ENCODE results near the gene PKM.

Gene PKM

GRCh38 chr15:72229947-72230196 is 1.1 kb downstream of the PKM start:
- TF ChIP-seq EZH2 (optimal IDR thresholded peaks at IDR 0.05; ENCODE audit: low read depth, low read length) (no peak), EZH2phosphoT487 (IDR thresholded peaks at IDR 0.05; ENCODE audit: low read length) (no peak), CTCF (IDR thresholded peaks at IDR 0.05; ENCODE audit: low read length) (no peak)
- no peaks in the 10 kb centered on the region for H3K36me3 ChIP-seq (replicated peaks; ENCODE audit: insufficient read depth, low read length)
- H3K9me2 ChIP-seq (replicated peaks; ENCODE audit: insufficient read depth, low read length), result no peaks in the 10 kb centered on the region
- H3F3A ChIP-seq (ENCODE audit: insufficient read depth, low read length), result peaks cover 22% of the 10 kb centered on the region
- DNase-seq, result no peak
- H3K27me3 ChIP-seq (replicated peaks; ENCODE audit: insufficient read depth, low read length), result no peaks in the 10 kb centered on the region
- H3K9ac ChIP-seq (ENCODE audit: low read length), result peak overlapping the region; percentile 78
- no peak overlapping the region for H3K27ac ChIP-seq (ENCODE audit: low read length)
- H3K4me2 ChIP-seq (ENCODE audit: low read depth, low read length), result peak overlapping the region; percentile 98
- peak overlapping the region; percentile 99 for H3K4me3 ChIP-seq (ENCODE audit: low read length)
- H3K9me3 ChIP-seq (replicated peaks; ENCODE audit: insufficient read depth, low read length), result no peaks in the 10 kb centered on the region
- H4K20me1 ChIP-seq (ENCODE audit: insufficient read depth, low read length), result peaks cover 27% of the 10 kb centered on the region
- peaks cover 28% of the 10 kb centered on the region for H3K4me1 ChIP-seq (ENCODE audit: low read length)
- H2AFZ ChIP-seq (ENCODE audit: low read length), result peak overlapping the region; percentile 16
- H3K79me2 ChIP-seq (ENCODE audit: low read length), result peaks cover 58% of the 10 kb centered on the region

DNA sequence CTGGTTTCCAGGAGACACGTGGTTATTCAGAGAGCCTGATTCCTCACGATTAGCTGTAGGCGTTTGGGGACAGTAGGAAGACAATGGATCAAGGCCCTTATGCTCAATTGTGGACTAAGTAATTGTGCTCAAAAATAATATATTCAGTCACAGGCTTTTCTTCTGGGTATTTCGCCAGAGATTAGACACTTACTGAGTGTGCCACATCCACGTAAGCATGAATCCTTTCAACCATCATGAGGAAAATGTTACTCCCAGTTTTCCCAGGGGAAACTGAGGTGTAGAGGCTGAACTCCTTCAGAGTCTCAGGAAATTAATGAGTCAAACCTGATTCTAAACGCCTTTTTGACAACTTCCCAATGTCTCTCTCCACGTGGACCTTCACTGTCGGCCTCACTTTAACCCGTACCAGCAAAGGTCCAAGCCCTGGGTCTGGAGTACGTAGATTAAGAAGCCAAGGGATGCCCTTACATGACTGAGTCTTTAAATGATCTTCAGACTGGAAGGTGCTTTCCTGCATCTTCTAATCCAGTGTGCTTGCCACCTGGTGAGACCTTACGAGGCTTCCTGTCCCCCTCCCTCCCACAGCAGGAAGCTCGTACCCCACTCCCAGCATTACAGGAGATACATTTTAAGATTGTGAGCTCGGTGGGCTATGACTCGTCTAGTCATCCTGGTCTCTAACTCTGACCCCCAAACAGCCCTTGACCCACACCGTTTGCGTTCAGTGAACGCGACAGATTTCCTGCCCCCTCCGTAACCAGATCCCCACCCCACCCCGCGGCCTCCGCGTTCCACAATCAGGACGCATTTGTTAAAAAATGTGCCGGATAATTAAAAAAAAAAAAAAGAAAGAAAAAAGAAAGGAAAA is 1.7 kb downstream of the PKM start:
- H3F3A ChIP-seq (ENCODE audit: insufficient read depth, low read length), result peaks cover 22% of the 10 kb centered on the region
- peak overlapping the region; percentile 78 for H3K9ac ChIP-seq (ENCODE audit: low read length)
- peaks cover 27% of the 10 kb centered on the region for H4K20me1 ChIP-seq (ENCODE audit: insufficient read depth, low read length)
- peaks cover 28% of the 10 kb centered on the region for H3K4me1 ChIP-seq (ENCODE audit: low read length)
- DNase-seq, result peak; percentile 22
- no peak overlapping the region for H3K27ac ChIP-seq (ENCODE audit: low read length)
- TF ChIP-seq EZH2 (optimal IDR thresholded peaks at IDR 0.05; ENCODE audit: low read depth, low read length) (no peak), CTCF (IDR thresholded peaks at IDR 0.05; ENCODE audit: low read length) (no peak), EZH2phosphoT487 (IDR thresholded peaks at IDR 0.05; ENCODE audit: low read length) (no peak)
- peaks cover 62% of the 10 kb centered on the region for H3K79me2 ChIP-seq (ENCODE audit: low read length)
- H3K9me3 ChIP-seq (replicated peaks; ENCODE audit: insufficient read depth, low read length), result no peaks in the 10 kb centered on the region
- H3K4me3 ChIP-seq (ENCODE audit: low read length), result peak overlapping the region; percentile 99
- H3K27me3 ChIP-seq (replicated peaks; ENCODE audit: insufficient read depth, low read length), result no peaks in the 10 kb centered on the region
- peak overlapping the region; percentile 98 for H3K4me2 ChIP-seq (ENCODE audit: low read depth, low read length)
- H3K9me2 ChIP-seq (replicated peaks; ENCODE audit: insufficient read depth, low read length), result no peaks in the 10 kb centered on the region
- peak overlapping the region; percentile 16 for H2AFZ ChIP-seq (ENCODE audit: low read length)
- no peaks in the 10 kb centered on the region for H3K36me3 ChIP-seq (replicated peaks; ENCODE audit: insufficient read depth, low read length)

GRCh38 chr15:72227720-72228119 is 3.3 kb downstream of the PKM start:
- Histone ChIP-seq H3K9me3 (replicated peaks; ENCODE audit: insufficient read depth, low read length) (no peaks in the 10 kb centered on the region), H3K9me2 (replicated peaks; ENCODE audit: insufficient read depth, low read length) (no peaks in the 10 kb centered on the region), H2AFZ (ENCODE audit: low read length) (no peak overlapping the region), H3K4me1 (ENCODE audit: low read length) (peaks cover 28% of the 10 kb centered on the region), H3K4me3 (ENCODE audit: low read length) (no peak overlapping the region), H3K27me3 (replicated peaks; ENCODE audit: insufficient read depth, low read length) (no peaks in the 10 kb centered on the region), H3K27ac (ENCODE audit: low read length) (no peak overlapping the region), H3K79me2 (ENCODE audit: low read length) (peaks cover 78% of the 10 kb centered on the region), H3K9ac (ENCODE audit: low read length) (no peak overlapping the region), H4K20me1 (ENCODE audit: insufficient read depth, low read length) (peaks cover 41% of the 10 kb centered on the region), H3K36me3 (replicated peaks; ENCODE audit: insufficient read depth, low read length) (peaks cover 4% of the 10 kb centered on the region; the same call in 1 of the 2 replicates), H3F3A (ENCODE audit: insufficient read depth, low read length) (peaks cover 22% of the 10 kb centered on the region), H3K4me2 (ENCODE audit: low read depth, low read length) (no peak overlapping the region)
- no peak for TF ChIP-seq CTCF (IDR thresholded peaks at IDR 0.05; ENCODE audit: low read length)
- no peak for TF ChIP-seq EZH2 (optimal IDR thresholded peaks at IDR 0.05; ENCODE audit: low read depth, low read length)
- TF ChIP-seq EZH2phosphoT487 (IDR thresholded peaks at IDR 0.05; ENCODE audit: low read length), result no peak
- no peak for DNase-seq

Measured in MM.1S (cell line).